SHP77 treated with DMSO at 0.1 percent for 48 hours (cell line): ENCODE measurements around the gene MEGF6.

ENCODE experiments used
- DNase-seq: peaks from one replicate; lab custom pipeline; 2025; lab: John Stamatoyannopoulos, UW

The MEGF6 gene

DNA sequence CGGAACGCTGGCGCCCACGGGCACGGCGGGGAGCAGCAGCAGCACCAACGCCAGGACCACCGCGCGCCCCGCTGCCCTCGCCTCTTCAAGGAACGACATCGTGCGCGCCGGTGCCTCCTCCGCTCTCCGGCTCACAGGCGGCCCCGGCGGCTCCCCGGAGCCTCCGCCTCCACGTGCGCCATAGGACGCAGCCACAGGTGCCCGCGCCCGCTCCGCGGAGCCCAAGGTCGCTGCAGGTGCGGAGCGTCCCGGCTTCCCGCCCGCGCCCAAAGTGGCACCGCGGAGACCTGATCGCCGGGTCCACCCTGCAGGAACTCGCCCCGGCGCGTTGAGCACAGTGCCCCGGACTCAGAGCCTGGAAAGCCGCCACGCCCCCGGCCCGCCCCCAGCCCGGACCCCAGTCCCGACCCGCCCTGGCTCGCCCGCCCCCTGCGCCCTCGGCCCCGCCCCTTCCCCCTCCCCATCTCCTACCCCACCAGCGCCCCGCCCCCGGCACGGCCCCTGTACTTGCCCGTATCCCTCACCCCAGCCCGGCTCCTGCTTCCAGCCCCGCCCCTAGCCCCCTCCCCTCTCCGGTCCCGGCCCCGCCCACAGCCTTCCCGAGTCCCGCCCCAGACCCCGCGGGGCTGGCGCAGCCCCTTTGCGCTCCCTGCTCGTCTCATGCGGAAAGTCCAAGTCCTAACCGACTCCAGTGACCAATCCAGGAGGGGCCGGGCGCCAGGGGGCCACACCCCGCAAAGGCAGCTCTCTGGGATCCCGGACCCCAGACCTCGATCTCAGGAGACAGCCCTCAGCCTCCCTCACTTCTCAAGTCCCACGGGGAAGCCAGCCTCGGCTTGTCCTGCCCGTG lies at the start of gene MEGF6:
MEGF6 (minus strand) TSS at position 339 of the 850 bp plus-strand sequence; CDS start at position 99, 240 bp downstream.
- no peak for DNase-seq

GRCh38 chr1:3660704-3661103 lies 49.4 kb upstream of the MEGF6 start:
- no peak for DNase-seq

GRCh38 chr1:3659093-3659492 lies 47.8 kb upstream of the MEGF6 start:
- no peak for DNase-seq

GRCh38 chr1:3658231-3658615 lies 46.9 kb upstream of the MEGF6 start:
- DNase-seq, result no peak

GRCh38 chr1:3657578-3658230 lies 46.4 kb upstream of the MEGF6 start:
- DNase-seq, result no peak

DNA sequence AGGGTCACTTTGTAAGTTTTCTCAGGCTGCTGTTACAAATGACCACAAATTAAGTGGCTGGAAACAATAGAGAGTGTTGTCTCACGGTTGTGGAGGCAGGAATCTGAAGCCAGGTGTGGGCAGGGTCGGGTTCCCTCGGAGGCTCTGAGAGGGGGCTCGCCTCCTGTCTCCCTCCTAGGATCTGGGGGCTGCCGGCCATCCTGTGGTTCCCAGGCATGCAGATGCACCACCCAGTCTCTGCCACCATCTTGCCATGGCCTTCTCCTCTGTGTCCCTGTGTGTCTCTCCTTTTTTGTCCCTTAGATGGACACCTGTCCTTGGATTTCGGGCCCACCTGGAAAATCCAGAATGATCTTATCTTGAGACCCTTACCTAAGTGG lies 45.8 kb upstream of the MEGF6 start:
- DNase-seq, result no peak

DNA sequence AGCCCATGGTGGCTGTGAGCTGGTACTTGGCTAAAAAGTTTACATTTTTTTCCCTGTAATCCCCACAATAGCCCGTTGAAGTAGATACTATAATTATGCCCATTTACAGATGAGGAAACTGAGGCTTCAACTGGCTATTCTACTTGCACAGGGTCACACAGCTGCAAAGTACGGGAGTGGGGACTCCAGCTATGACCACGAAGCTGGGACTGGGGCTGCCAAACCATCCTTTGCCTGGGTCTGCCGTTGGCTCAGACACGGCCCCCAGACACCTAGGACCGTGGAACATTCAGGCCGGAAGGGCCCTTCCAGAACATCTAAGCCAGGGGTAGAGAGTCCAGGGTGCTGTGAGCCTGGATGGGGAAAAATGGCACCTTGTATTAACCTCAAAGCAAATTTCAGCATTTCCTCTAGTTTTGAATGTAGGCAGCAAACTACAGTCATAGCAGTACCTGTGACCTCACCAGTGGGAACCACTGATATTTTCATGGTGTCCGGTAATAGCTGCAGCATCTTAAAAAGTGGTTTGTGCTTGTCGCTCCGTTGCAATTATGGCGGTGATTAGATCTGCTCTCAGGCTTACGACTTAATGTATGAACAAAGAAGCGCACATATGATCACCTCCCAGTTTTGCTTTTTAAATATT lies 45.3 kb upstream of the MEGF6 start:
- no peak for DNase-seq

DNA sequence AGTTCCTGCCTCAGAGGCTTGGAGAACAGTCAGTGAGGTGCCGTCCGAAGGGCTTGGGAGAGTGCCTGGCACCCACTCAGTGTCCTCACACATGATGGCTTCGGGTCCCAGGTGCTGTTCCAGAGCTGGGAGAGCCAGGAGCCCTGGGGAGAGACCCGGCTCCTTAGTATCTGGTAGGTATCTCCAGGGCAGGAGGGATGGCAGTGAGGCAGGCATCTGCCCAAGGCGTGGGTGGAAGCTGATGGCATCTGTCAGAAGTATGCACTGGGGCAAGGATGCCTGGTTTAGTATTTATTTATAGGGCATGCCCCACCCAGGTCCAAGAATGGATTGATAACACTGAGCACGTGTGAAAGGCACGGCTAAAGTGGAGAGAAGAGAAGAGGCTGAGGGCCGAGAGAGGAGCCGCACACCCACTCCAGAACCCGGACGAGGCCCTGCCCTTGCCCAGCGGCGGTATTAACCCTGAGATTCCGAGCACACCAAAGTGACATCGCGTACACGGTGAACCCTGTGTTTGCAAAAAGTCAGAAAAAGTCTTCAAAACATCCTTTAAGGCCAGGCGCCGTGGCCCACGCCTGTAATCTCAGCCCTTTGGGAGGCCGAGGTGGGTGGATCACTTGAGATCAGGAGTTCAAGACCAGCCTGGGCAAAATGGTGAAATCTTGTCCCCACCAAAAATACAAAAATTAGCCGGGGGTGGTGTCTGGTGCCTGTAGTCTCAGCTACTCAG lies 43.4 kb upstream of the MEGF6 start:
- DNase-seq, result no peak

DNA sequence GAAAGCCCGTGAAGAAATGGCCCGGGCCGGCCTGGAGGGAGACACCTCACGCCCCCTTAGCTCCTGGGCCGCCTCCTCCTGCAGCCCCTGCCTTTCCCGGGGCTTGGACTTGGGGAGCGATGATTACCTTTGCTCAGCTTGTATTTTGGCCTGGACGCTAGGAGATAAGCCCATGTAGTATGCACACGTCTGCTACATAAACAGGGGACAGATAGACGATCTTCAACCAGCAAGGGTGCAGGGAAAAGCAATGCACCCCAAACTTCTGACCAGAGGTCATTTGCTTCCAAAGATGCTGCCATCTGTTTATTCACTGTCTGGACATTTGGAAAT lies 41.9 kb upstream of the MEGF6 start:
- DNase-seq, result no peak

GRCh38 chr1:3652548-3653285 lies 41.4 kb upstream of the MEGF6 start:
- no peak for DNase-seq

DNA sequence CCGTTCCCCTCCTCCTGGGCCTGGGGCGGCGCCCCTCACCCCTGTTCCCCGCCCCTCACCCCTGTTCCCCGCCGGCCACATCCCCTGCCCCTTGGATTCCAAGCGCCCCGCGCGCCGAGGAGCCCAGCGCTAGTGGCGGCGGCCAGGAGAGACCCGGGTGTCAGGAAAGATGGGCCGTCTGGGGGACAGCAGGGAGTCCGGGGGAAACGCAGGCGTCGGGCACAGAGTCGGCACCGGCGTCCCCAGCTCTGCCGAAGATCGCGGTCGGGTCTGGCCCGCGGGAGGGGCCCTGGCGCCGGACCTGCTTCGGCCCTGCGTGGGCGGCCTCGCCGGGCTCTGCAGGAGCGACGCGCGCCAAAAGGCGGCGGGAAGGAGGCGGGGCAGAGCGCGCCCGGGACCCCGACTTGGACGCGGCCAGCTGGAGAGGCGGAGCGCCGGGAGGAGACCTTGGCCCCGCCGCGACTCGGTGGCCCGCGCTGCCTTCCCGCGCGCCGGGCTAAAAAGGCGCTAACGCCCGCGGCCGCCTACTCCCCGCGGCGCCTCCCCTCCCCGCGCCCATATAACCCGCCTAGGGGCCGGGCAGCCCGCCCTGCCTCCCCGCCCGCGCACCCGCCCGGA lies 40.7 kb upstream of the MEGF6 start, which contains the start of gene TP73:
TP73 (plus strand) TSS at position 587 of the 618 bp plus-strand sequence. CDS start 29,850 bp downstream, outside the sequence.
- no peak for DNase-seq

GRCh38 chr1:3651026-3651929 lies 40.0 kb upstream of the MEGF6 start:
- DNase-seq, result no peak

GRCh38 chr1:3650248-3651025 lies 39.1 kb upstream of the MEGF6 start:
- DNase-seq, result no peak

DNA sequence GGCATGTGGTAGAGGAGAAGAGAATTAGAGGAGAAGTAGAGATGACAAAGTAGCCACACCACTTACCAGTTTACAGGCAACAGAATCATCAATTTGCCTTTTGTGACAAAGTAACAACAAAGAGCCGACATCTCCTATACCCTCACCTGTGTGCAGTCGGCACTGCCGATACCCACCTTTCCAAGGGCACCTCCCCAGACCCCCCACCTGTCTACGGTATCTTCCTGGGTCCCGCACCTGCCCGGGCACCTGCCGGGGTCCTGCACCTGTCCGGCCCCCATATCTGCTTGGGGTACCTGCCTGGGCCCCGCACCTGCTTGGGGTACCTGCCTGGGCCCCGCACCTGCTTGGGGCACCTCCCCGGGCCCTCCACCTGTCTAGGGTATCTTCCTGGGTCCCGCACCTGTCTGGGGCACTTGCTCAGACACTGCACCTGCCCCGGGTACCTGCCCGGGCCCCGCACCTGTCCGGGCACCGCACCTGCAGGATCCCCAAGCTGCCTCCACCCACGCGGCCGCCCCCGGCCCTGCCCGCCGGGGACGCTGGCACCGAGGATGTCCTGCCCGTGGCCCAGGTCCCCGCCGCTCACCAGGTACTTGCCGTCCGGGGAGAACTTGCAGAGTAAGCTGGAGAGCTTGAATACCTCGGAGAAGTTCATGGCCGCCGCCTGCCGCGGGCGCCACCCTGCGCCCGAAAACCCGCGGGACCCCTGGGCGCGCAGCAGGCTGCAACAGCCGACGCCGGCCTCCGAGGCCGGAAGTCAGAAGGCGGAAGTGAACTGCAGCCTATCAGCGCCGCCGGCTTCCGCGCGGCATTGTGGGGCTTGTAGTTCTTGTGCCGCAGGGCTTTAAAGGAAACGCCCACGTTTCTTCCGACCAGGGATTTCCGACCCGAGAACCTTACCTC lies 38.3 kb upstream of the MEGF6 start, which contains the start of gene WRAP73:
WRAP73 (minus strand) TSS at position 762 of the 906 bp plus-strand sequence; CDS start at position 658, 104 bp downstream.
- peak; percentile 88 for DNase-seq

DNA sequence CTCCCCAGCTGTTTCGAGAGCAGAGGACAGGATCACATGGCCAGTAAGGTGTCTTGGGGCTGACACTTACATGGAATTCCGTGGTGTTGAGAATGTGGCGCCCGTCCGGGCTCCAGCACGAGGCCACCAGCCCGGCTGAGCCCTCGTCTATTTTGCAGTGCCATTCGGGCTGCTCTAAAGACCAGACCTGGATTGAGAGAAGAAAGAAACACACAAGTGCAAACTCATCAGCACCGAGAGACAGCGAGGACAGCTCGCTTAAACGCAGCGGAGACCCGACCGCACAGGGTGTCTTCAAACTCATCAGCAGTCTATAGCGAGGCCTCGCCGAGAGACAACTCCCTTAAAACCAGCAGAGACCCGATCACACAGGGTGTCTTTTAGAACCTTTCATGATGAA lies 35.3 kb upstream of the MEGF6 start:
- no peak for DNase-seq

DNA sequence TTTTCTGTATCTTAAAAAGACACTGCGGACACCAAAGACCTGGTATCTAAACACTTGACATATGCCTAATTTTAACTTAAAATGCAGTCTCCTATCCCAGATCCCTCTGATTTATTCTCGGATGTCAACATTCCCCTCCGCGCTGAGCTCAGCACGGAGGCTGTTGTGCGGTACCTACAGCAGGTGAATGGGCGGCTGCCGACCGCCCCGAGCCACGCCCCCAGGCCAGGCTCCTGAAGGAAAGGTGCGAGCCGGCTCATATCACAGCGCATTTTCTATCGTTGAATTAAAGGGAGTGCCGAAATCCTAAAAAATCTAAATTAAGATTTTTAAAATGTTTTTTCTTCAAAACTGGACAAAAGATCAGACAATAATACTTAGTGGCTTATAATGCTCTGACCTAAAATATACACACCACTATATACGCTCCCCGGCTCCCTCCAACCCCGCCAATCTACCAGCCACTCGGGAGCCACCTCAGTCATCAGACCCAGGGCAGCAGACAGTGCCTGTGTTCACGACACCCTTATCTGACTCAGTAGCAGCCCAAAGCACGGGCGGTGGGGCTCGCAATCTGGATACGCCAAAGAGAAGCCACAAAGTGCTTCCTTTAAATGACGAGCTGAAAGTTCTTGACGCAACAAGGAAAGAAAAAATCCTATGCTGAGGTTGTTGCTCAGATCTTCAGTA lies 34.5 kb upstream of the MEGF6 start:
- DNase-seq, result no peak

DNA sequence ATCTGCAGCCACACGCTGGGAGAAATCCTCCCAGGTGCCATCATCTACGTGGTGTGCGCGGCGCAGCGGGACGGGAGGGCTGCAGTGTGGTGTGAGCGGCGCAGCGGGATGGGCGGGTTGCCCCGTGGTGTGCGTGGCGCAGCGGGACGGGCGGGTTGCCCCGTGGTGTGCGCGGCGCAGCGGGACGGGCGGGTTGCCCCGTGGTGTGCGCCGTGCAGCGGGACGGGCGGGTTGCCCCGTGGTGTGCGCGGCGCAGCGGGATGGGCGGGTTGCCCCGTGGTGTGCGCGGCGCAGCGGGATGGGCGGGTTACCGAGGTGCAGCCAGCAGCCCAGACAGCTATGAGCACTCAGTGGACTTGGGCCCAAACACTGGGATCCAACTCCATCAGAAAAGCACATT lies 33.9 kb upstream of the MEGF6 start:
- DNase-seq, result no peak
